Ovary (tissue), 9 donors: Measurements from ENCODE around the gene CFAP251. TPM values are rescaled to one million over a fixed set of nuclear protein-coding genes. Genes with fewer than 3 reads are reported as not detected.
"Not testable (repeated sequence)": the region's sequence is repeated elsewhere in the genome, so short reads cannot be mapped to it uniquely, and the experiment has no call there.

Experiments
- DNase-seq, 5 donors: peaks; one replicate each; pipeline ENCODE4 v3.0.0-alpha.2; 2019 to 2020
- H3K27ac ChIP-seq, 2 donors: fragments of 200-600 bp; one replicate each; pipeline versions ENCODE4 v1.5.1 to v1.8.0; 2019 to 2022
- H3K27me3 ChIP-seq: fragments of 200-600 bp; one replicate; pipeline ENCODE4 v1.8.0; 2022
- H3K36me3 ChIP-seq: fragments of 200-600 bp; sonication (generic); one replicate; pipeline ENCODE4 v1.5.1; 2019
- H3K4me1 ChIP-seq: one replicate; pipeline ENCODE4 v1.8.1; 2013; ENCODE audit warnings: mild to moderate bottlenecking, moderate library complexity; ENCODE audit not compliant: insufficient read depth
- H3K4me3 ChIP-seq: fragments of 200-600 bp; sonication (generic); one replicate; pipeline ENCODE4 v1.5.1; 2017
- H3K9me3 ChIP-seq, 2 donors: fragments of 200-600 bp in 1 of 2; sonication (generic) in 1 of 2; one replicate each; pipeline versions ENCODE4 v1.5.1 to v1.8.1; 2013 to 2019; ENCODE audit warnings: mild to moderate bottlenecking in 1 of 2, moderate library complexity in 1 of 2
- CTCF ChIP-seq, 3 donors: fragments of 450-650 bp in 2 of 3; fragments of 200-600 bp in 1 of 3; IDR thresholded peaks; one replicate each; pipeline versions ENCODE4 v1.5.1 to v1.8.0; 2016 to 2022; ENCODE audit warnings: antibody characterized with exemption in 3 of 3, mild to moderate bottlenecking in 1 of 3
- EP300 ChIP-seq: sonication (generic); formaldehyde crosslinking; IDR thresholded peaks from one replicate; pipeline ENCODE4 v1.6.1; 2017; ENCODE audit warnings: antibody characterized with exemption
- POLR2A ChIP-seq: fragments of 450-650 bp; IDR thresholded peaks from one replicate; pipeline ENCODE4 v1.6.1; 2017; ENCODE audit warnings: antibody characterized with exemption, mild to moderate bottlenecking, moderate library complexity
- WGBS, 3 donors: extraction: QIAGEN DNeasy Blood & Tissue Kit in 1 of 3; methylation state at CpG; one replicate each; pipeline versions ENCODE4 v1.1.5 to v1.1.7; 2013 to 2017; 5-methylcytosine and 5-hydroxymethylcytosine counted together
- intact Hi-C, 4 donors: fragments of 100-400 bp; cut with DNase I; formaldehyde crosslinking; loops; one replicate each; pipeline versions ENCODE4 v1.11.0 to v1.15.1; 2022 to 2023
- polyA plus RNA-seq, 2 donors: library from polyadenylated mRNA; stranded (reverse); fragments of 200-250 nt in 1 of 2; fragments of 350-450 nt in 1 of 2; fragmentation: Illumina TruSeq in 1 of 2; extraction: RNeasy Lipid Tissue Mini Kit (QIAGEN cat#74804) in 1 of 2; gene quantifications; one replicate each; pipeline ENCODE4 v1.2.3, GENCODE V29; 2013 to 2014
- total RNA-seq, 7 donors: library from RNA; depleted of rRNA in 2 of 7; stranded (reverse); fragments of >200 nt in 2 of 7; fragmentation: NEBNext Ultra II Directional in 3 of 7; extraction: Animal tissue kit (Norgen Biotek cat#: 25700) in 3 of 7; gene quantifications; one replicate each; pipeline versions ENCODE4 v1.1.0 to v1.2.4, GENCODE V29; 2016 to 2023
- donor health status: DM: no; HTN: no; CAD: no; lungs with moderate emphysema.
- donor health status: DM: no; HTN: no; CAD: no.
- donor health status: Bipolar disorder and iron deficiency.
- donor health status: DM: yes; HTN: yes; CAD: no.
- donor health status: DM: no; HTN: no; CAD: no.
- donor health status: DM: yes; HTN: yes; CAD: no.

The CFAP251 gene
- total and polyA plus RNA-seq, 9 donors, result 1.2 to 28.7 (median 5.5) TPM

- Histone ChIP-seq H3K9me3 (no peaks in the 10 kb centered on the region), H3K27ac (peak overlapping the region in 1 of 2 donors; percentile 86), H3K27me3 (no peaks in the 10 kb centered on the region), H3K4me3 (peak overlapping the region; percentile 96), H3K4me1 (peaks cover 10% of the 10 kb centered on the region), H3K36me3 (no peaks in the 10 kb centered on the region)
- intact Hi-C loops, result loop anchor here (2.0 to 10.0 kb wide), 3 partner anchors 91 to 193 kb away; no protein-coding TSS in a partner anchor
- WGBS, 3 donors, result 37 to 47% (median 44%) methylated on average over 6 of the region's 6 CpGs
- no peak for DNase-seq
- TF ChIP-seq EP300 (no peak), POLR2A (no peak), CTCF (IDR thresholded peaks at IDR 0.05) (no peak)
Observed at GRCh38 chr12:121888083-121888477, 30.3 kb upstream of the CFAP251 start.

- peak; percentile 97 to 99 (median 98) for DNase-seq
- WGBS, 3 donors, result 0 to 1% (median 0%) methylated on average over 51 to 67 of the region's 67 CpGs
- intact Hi-C loops, result loop anchor here (2.0 to 10.0 kb wide), 3 partner anchors 91 to 194 kb away; no protein-coding TSS in a partner anchor
- peak within 1 kb of the TSS; percentile 85 to 86 for H3K27ac ChIP-seq
- no peaks in the 10 kb centered on the region for H3K36me3 ChIP-seq
- no peaks in the 10 kb centered on the region for H3K27me3 ChIP-seq
- no peaks in the 10 kb centered on the region for H3K9me3 ChIP-seq
- H3K4me1 ChIP-seq, result peaks cover 10% of the 10 kb centered on the region
- H3K4me3 ChIP-seq, result peak within 1 kb of the TSS; percentile 96
- TF ChIP-seq POLR2A, result no peak
- TF ChIP-seq CTCF (IDR thresholded peaks at IDR 0.05), result peak; percentile 44 to 70 (median 62)
- TF ChIP-seq EP300, result peak; percentile 26
Observed at GRCh38 chr12:121888478-121889273, 29.7 kb upstream of the CFAP251 start, which contains the start of gene PSMD9. PSMD9 (plus strand) TSS chr12:121888790; CDS start chr12:121888857, 67 bp downstream.

DNA sequence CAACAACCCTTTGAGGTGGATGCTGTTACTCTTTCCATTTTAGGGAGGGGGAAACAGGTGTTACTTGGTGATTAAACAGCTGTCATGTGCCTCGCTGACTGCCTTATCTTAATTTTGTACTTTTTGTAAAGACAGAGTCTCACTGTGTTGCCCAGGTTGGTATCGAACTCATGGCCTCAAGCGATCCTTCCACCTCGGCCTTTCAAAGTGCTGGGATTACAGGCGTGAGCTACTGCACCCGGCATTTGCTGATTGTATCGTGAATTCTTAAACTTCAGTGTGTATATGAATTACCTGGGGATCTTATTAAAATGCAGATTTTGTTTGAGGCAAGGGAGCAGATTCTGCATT, 29.1 kb upstream of the CFAP251 start:
- 0 to 1% (median 0%) methylated on average over 7 of the region's 7 CpGs for WGBS, 3 donors
- intact Hi-C loops, result loop anchor here (2.0 to 10.0 kb wide), 3 partner anchors 92 to 194 kb away; no protein-coding TSS in a partner anchor
- Histone ChIP-seq H3K4me3 (peak overlapping the region; percentile 96), H3K36me3 (no peaks in the 10 kb centered on the region), H3K9me3 (no peaks in the 10 kb centered on the region), H3K27ac (no peak overlapping the region), H3K4me1 (peaks cover 10% of the 10 kb centered on the region), H3K27me3 (no peaks in the 10 kb centered on the region)
- DNase-seq, result no peak
- no peak for TF ChIP-seq CTCF (IDR thresholded peaks at IDR 0.05)
- no peak for TF ChIP-seq POLR2A
- no peak for TF ChIP-seq EP300

DNA sequence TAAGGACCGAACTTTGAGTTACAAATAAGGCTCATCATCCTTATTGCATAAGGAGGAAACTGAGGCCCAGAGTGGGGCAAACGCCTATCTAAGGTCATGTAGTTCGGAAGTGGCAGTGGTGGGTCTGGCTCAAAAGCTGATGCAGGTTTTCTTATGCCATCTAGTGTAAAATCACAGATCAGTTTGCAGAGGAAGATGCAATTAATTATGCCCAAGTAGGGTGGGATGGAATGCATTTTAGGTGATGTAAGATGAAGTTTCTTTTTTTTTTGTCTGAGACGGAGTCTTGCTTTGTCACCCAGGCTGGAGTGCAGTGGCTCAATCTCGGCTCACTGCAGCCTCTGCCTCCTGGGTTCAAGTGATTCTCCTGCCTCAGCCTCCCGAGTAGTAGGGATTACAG, 28.7 kb upstream of the CFAP251 start:
- H3K4me1 ChIP-seq, H3K36me3 ChIP-seq, H3K27ac ChIP-seq, DNase-seq, H3K9me3 ChIP-seq, H3K27me3 ChIP-seq: not testable (repeated sequence)
- intact Hi-C loops, result loop anchor here (2.0 to 10.0 kb wide), 4 partner anchors 55 to 195 kb away; no protein-coding TSS in a partner anchor
- 31 to 33% (median 31%) methylated on average over 6 of the region's 6 CpGs for WGBS, 3 donors
- H3K4me3 ChIP-seq, result peak overlapping the region; percentile 96
